Common myeloid progenitor, CD34-positive (primary cell): ENCODE results near the gene TMEM19.
A peak's percentile ranks its signal among the peaks of the same experiment; 100 is the strongest.

Source experiments
- CTCF ChIA-PET: fragments of 350-600 bp; sonication (Branson Sonifier 250); formaldehyde crosslinking; loops from one replicate; lab custom pipeline; 2021; ENCODE audit warnings: antibody characterized with exemption; lab: Charles Lee
- POLR2A ChIA-PET: fragments of 350-600 bp; sonication (Branson Sonifier 250); formaldehyde crosslinking; loops from one replicate; lab custom pipeline; 2021; ENCODE audit warnings: antibody characterized with exemption; lab: Charles Lee
- DNase-seq, 3 donors: peaks; one replicate each; pipeline versions ENCODE4 v3.0.0 to v3.0.0-alpha.2; 2013
- H3K27ac ChIP-seq, 2 experiments: 1 replicate in 1 of 2; 2 replicates in 1 of 2; pipeline ENCODE4 v1.7.0; 2013; ENCODE audit warnings: inconsistent platforms in 2 of 2, low read length in 2 of 2, mild to moderate bottlenecking in 2 of 2, low read depth in 1 of 2, moderate library complexity in 1 of 2; ENCODE audit not compliant: severe bottlenecking in 2 of 2, insufficient read depth in 1 of 2, poor library complexity in 1 of 2
- H3K27me3 ChIP-seq, 5 experiments: replicated peaks in 2 of 5; 1 replicate in 3 of 5; 2 replicates in 2 of 5; pipeline versions ENCODE4 v1.6.1 to v1.7.0; 2013; ENCODE audit warnings: low read length in 4 of 5, mild to moderate bottlenecking in 2 of 5, moderate library complexity in 2 of 5, inconsistent platforms in 1 of 5; ENCODE audit not compliant: insufficient read depth in 5 of 5, control insufficient read depth in 4 of 5
- H3K36me3 ChIP-seq, 4 experiments: 1 replicate in 2 of 4; 2 replicates in 2 of 4; pipeline versions ENCODE4 v1.6.1 to v1.7.0; 2013; ENCODE audit warnings: low read length in 3 of 4, control low read depth in 1 of 4, mild to moderate bottlenecking in 1 of 4; ENCODE audit not compliant: control insufficient read depth in 4 of 4, insufficient read depth in 4 of 4
- H3K4me1 ChIP-seq, 4 experiments: 1 replicate in 3 of 4; 2 replicates in 1 of 4; pipeline versions ENCODE4 v1.6.1 to v1.7.1; 2013; ENCODE audit warnings: low read length in 3 of 4, mild to moderate bottlenecking in 3 of 4, control low read depth in 1 of 4, inconsistent platforms in 1 of 4, moderate library complexity in 1 of 4; ENCODE audit not compliant: control insufficient read depth in 4 of 4, insufficient read depth in 4 of 4; ENCODE audit errors: control extremely low read depth in 1 of 4
- H3K4me3 ChIP-seq, 7 experiments: 1 replicate in 4 of 7; 2 replicates in 3 of 7; pipeline versions ENCODE4 v1.5.1 to v1.7.0; 2013; ENCODE audit warnings: mild to moderate bottlenecking in 7 of 7, low read length in 6 of 7, moderate library complexity in 6 of 7, inconsistent platforms in 2 of 7, low read depth in 2 of 7, control low read depth in 1 of 7; ENCODE audit not compliant: insufficient read depth in 4 of 7, control insufficient read depth in 1 of 7; ENCODE audit errors: extremely low read depth in 1 of 7
- H3K9me3 ChIP-seq, 5 experiments: 1 replicate in 4 of 5; 2 replicates in 1 of 5; pipeline versions ENCODE4 v1.6.1 to v1.7.1; 2013; ENCODE audit warnings: low read length in 4 of 5, mild to moderate bottlenecking in 2 of 5, inconsistent platforms in 1 of 5, low read depth in 1 of 5, moderate library complexity in 1 of 5; ENCODE audit not compliant: control insufficient read depth in 4 of 5, insufficient read depth in 2 of 5; ENCODE audit errors: control extremely low read depth in 1 of 5
- WGBS: methylation state at CpG from one replicate; pipeline ENCODE4 v1.1.5; 2013; ENCODE audit not compliant: insufficient coverage; 5-methylcytosine and 5-hydroxymethylcytosine counted together

Gene TMEM19

DNA sequence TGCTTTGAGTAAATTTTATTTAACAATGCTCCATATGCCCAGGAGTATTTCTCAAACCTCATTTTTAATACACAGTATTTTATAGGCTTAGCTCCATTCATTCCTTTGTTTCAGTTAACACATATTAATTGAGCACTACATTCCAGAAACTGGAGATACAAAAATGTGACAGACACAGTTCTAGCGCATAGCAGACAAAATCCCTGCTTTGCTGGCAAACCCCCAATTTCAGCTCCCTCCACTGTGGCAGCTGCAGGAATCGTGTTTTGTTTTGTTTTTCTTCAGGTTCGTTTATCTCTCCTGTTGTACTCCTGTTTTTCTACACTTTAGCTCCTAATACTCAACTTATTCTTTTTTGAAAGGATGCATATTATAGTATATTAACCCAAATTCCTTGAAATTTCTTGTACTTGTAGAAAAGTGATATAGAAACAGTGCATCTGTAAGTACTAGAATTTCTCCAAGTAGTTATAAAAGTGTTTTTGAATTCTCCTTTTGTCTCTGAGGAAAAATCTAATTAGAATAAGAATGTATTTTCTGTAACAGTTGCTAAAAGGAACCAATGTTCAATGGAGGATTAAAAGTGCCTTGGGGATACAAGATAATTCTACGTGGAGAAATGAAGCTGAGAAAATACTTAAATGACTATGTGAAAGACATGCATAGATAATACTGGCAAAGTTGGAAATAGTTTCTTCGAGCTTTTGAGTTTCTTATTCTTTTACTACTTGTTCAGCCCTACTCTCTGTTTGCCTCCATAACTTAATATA, 62.4 kb downstream of the TMEM19 start:
- Histone ChIP-seq H3K9me3 (no peaks in the 10 kb centered on the region), H3K27ac (no peak overlapping the region), H3K36me3 (no peaks in the 10 kb centered on the region), H3K4me3 (no peak overlapping the region), H3K4me1 (no peaks in the 10 kb centered on the region), H3K27me3 (peaks cover 0 to 3% (median 0%) of the 10 kb centered on the region in 5 experiments)
- no peak for DNase-seq
- ChIA-PET CTCF (interaction anchor here (0.8 to 4.7 kb wide), 17 partner anchors 11 to 1015 kb away, joined by 3 to 30 read pairs (median 5); partner anchors contain the start of genes THAP2, TMEM19 and ZFC3H1), POLR2A (interaction anchor here (0.7 kb wide), 1 partner anchor 92 kb away, joined by 3 read pairs; no protein-coding TSS in a partner anchor)
- WGBS: 100% methylated on average over 1 of the region's 5 CpGs

DNA sequence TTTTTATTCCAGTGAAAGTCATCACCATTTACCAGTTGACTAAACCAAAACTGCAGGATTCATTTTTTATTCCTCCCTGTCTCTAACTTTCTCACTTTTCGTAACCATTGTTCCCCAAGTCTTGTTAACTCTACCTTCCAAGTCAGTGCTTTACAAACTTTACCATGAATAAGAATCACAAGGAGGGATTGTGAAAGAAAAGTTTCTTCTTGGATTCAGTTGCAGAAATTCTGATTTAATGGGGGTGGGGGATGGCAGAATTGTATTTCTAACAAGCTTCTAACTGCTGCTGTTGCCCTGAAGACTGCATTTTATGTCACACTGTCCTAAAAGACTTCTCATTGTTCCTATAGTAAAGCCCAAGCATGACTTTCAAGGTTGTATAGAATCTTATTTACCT, 63.8 kb downstream of the TMEM19 start:
- Histone ChIP-seq H3K27ac (no peak overlapping the region), H3K27me3 (peaks cover 0 to 3% (median 0%) of the 10 kb centered on the region in 5 experiments), H3K4me1 (peaks cover 0 to 5% (median 2%) of the 10 kb centered on the region in 4 experiments), H3K4me3 (no peak overlapping the region), H3K9me3 (no peaks in the 10 kb centered on the region), H3K36me3 (no peaks in the 10 kb centered on the region)
- POLR2A ChIA-PET: no interaction called here
- DNase-seq: no peak
- WGBS: 100% methylated on average over 1 of the region's 1 CpG
- CTCF ChIA-PET: interaction anchor here (1.4 to 4.7 kb wide), 3 partner anchors 12 to 112 kb away, joined by 3 to 29 read pairs (median 18); no protein-coding TSS in a partner anchor

DNA sequence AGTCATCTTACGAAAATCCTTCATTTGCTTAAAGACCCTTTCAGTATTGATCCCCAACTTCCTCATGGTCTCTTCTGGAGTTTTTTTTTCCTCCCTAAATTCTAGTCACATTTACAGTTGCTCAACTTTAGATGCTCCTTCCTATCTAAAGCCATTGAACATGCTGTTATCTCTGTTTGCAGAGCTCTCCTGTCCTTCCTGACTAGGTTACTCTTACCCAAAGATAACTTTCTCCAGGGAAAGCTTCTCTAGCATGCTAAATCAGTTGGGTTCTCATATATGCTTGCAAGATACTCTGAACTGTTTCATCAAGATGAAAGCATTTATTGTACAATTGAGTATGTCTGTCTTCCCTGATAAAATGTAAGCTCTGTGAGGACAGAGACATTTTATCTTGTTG, 67.0 kb downstream of the TMEM19 start:
- ChIA-PET POLR2A (interaction anchor here (0.6 kb wide), 1 partner anchor 379 kb away, joined by 3 read pairs; no protein-coding TSS in a partner anchor), CTCF (interaction anchor here (0.6 kb wide), 1 partner anchor 11 kb away, joined by 3 read pairs; no protein-coding TSS in a partner anchor)
- peak in 1 of 3 donors; percentile 8 for DNase-seq
- Histone ChIP-seq H3K9me3 (peaks cover 0 to 2% (median 0%) of the 10 kb centered on the region in 5 experiments), H3K4me3 (no peak overlapping the region), H3K4me1 (peaks cover 6 to 20% (median 8%) of the 10 kb centered on the region in 4 experiments), H3K36me3 (peaks cover 0 to 11% (median 5%) of the 10 kb centered on the region in 4 experiments), H3K27ac (no peak overlapping the region), H3K27me3 (peaks cover 0 to 3% (median 0%) of the 10 kb centered on the region in 5 experiments)
- WGBS: 82% methylated on average over 1 of the region's 1 CpG
